NCI-H128 (cell line): ENCODE results near the gene DDX41.
"Not testable (repeated sequence)": the region's sequence is repeated elsewhere in the genome, so short reads cannot be mapped to it uniquely, and the experiment has no call there.

Experiments used
- DNase-seq: peaks from one replicate; lab custom pipeline; 2025; ENCODE audit not compliant: unreplicated experiment; lab: John Stamatoyannopoulos, UW

The DDX41 gene

DNA sequence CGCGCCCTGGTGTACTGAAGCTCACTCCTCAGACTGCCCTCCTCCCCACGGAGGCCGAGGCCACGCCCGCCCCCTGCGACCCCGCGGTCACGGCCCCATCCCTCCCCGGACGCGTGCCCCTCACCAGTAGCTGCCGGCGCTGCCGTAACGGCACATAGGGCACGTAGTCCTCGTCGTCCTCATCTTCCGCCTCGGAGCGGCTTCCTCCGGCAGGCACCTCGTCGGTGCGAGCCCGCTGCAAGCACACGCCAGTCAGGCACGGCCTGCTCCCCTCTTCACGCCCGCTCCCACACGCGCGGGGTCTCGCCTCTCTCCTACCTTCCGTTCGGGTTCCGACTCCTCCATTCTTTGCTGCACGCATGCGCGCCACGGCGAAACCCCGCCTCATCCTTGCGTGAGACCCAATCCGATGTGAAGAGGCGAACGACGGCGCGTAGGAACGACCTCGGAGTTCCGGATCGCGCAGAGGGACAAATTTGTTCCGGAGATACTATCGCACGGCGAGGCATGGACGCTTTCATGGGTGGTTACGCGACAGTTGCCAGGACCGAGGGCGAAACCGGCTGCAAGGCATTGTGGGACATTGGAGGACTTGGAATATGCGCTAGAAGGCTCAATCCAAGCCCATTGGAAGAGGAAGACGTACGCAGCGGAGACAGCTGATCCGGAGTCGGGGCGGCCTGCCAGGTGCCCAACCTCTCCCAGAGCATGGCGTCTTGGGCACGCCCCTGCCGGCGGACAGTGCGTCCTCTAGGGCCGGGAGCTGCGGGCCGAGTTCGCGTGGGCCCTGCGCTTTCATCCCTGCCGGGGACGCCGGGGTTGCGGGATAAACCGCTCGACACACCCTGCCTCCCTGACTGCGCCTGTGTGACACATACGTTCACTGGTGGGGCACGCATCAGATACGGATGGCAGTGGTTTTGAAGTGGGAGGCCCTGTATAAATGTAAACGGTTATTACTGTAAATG lies at the start of gene DDX41:
TSS of gene DDX41 (minus strand) at position 361 of the 968 bp plus-strand sequence. CDS start at position 345, 16 bp downstream.
- DNase-seq: peak; percentile 90

DNA sequence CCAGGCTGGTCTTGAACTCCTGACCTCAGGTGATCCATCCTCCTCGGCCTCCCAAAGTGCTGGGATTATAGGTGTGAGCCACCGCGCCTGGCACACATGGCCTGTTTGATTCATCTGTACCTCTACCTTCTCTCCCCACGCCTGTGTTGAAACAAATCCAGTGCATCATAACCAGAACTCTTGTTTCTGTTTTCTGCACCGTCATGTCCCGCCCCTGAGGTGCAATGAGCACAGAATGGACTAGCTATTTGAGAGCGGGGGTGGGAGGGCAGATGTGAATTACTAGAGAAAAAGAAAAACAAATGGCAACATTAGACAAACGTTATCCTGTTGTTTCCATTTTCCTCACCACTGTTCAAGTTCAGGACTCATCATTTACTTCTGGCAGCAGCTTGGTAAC lies 48.3 kb upstream of the DDX41 start:
- no peak for DNase-seq

DNA sequence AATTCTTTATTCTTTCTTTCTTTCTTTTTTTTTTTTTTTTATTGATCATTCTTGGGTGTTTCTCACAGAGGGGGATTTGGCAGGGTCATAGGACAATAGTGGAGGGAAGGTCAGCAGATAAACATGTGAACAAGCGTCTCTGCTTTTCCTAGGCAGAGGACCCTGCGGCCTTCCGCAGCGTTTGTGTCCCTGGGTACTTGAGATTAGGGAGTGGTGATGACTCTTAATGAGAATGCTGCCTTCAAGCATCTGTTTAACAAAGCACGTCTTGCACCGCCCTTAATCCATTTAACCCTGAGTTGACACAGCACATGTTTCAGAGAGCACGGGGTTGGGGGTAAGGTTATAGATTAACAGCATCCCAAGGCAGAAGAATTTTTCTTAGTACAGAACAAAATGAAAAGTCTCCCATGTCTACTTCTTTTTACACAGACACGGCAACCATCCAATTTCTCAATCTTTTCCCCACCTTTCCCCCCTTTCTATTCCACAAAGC lies 42.7 kb upstream of the DDX41 start:
- DNase-seq: not testable (repeated sequence)

DNA sequence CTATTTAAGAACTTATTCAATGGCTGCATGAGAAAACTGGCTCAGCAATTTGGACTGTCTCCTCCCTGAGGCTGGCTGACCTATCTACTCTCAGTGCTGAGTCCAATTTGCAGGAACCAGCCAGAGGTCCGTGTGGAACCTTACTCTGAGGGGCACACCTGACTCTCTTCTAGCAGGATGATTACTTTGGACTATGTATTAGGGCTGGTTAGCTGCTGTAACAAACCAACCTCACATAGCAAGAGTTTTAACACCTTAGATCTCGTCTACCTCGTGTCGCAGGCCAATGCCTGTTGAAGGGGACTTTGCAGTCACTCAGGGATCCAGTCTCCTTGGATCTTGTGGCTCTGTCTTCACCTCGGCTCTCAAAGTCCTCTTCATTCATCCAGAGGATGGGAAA lies 41.0 kb upstream of the DDX41 start:
- DNase-seq: no peak

DNA sequence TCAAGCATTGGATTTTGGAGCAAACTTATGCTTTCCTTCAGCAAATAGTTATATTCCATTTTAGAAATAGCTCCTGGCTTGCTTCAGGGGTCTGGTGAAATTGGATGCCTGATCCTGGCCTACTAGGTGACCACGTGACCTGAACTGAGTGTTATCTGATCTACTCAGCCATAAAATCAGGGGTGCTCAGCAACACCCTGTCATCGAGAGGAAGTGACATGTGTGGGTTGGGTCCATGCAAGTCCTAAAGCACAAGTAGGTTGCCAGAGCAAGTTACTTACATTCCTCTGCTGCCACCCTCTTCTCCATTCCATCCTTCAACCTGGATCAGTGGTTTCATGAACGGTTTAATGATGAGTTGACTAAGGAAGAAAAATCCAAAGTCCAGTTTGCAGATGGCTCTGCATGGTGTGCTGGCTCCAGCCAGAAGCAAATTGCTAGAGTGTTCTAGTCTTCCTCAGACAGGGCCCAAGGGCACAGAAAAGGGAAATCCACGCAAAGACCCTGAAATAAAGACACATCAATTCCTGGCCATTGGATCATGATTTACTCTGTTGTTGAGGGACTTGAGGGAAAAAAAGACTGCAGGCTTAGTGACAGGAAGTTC lies 40.4 kb upstream of the DDX41 start:
- DNase-seq: no peak

DNA sequence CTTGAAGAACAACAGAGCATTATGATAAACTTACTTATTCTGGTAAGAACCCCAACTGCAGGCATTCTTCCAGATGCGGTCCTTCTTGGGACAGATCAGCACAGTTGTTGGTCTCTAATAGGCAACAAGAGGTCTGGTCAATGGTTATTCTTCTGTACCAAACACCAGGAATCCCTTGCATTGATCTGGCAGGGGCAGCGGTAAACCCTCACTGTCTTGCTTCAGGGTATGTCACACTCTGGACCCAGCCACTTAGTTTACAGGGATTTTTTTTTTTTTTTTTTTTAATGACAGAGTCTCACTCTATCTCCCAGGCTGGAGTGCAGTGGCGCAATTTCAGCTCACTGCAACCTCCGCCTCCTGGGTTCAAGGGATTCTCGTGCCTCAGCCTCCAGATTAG lies 38.9 kb upstream of the DDX41 start:
- DNase-seq: no peak

DNA sequence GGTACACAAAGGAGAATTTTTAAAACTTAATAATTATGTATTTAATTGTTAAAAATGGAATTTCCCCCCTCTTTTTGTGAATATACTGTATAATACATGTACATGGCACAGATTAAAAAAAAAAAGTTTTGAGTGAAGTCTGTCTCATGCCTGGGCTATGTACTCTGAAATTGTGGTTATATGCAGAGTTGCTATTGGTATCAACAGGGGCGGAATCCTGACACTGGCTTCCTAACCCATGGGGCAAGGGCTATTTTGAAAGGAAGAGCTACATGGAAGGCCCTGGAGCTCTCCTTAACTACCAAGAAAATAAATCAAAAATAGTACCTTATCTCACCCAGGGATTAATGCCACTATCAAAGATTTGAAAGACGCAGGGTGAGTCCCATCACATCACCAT lies 38.5 kb upstream of the DDX41 start:
- no peak for DNase-seq

DNA sequence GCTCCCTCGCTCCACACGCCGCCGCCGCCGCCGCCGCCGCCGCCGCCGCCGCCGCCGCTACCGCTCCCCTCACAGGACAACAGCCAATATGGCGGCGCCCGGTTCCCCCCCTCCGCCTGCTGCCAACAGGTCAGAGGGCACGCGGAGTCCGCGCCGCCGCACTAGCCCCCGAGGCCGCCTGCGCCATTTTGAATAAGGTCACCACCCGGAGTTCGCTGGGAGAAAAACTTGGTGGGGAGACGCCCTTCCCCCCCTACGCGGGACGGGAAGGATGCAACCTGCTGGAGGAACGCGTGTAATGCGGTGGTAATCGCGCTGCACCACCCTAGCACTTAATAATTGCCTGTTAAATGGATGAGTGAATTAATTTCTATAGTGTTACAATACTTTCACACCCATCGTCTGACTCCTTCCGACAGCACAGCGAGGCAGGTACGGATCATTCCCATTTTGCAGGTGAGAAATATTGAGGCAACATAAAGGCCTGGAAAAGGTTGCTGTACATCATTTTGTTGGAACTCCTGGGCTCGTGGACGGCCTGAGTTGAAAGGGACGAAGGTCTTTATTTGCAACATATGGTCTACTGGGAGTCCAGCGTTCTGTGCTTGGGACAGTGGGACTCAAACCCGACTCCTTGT lies 37.8 kb upstream of the DDX41 start, which contains the start of gene FAM193B:
TSS of gene FAM193B (minus strand) at position 90 of the 638 bp plus-strand sequence. CDS start 105 bp downstream, outside the sequence.
- DNase-seq: peak; percentile 67

DNA sequence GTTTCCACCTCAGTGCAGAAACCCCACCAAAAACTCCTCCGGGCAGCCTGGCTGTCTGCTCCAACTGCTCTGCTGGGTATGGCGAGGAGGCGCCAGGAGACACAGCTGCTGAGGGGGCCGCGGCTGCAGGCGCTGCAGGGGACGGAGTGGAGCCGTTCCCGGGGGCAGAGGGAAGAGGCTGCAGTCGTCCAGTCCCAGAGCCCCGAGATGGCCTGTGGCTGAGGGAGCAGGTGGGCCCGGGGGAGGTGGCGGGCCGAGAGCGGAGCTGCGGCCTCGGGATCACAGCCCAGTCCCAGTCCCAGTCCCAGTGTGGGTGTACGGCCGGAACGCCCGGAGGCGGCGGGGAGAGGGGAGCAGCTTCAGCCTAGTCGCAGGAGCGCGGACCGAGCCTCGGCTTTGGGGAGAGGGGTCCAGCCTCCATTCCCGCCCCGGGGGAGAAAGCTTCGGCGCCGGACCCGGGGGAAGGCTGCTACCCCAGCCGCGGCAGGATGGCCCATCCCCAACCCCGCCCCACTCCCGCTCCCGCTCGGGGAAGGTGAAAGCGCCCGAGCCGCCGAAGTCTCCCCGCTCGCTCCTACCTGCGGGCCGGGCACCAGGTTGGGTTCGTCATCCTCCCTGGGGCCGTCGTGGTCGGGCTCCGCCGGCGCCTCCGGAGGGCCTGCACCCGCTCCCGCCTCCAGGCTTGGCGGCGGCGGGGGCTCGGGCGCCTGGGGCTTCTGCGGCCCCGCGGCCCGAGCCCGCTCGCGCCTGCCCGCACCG lies 37.1 kb upstream of the DDX41 start:
- DNase-seq: no peak

DNA sequence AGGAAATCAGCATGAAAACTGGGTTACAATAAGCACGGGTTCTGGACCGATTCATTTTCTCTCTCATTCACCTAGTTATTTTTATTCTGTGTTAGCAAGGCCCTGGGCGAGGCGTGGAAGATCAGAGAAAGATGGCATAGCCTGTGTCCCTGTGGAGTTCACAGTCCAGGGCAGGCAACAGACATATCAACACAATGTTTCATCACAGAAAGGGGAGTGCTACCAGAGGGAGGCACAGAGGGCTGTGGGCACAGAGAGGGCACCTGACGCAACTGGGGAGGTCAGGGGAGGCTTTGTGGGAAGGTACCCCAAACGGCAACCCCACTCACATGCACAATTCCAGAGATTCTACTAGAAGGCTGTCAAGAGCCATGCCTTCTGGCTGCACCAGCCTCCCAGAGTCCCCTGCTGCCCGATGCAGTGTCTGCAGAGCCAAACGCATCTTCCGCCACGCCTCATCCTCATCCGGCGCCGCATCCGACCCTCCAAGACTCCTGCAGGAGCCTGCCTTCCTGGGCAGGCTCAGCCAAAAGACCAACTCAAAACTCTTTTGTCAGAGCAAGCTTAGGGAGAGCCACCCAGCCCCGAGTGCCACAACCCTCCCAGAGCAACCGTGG lies 36.2 kb upstream of the DDX41 start:
- no peak for DNase-seq

DNA sequence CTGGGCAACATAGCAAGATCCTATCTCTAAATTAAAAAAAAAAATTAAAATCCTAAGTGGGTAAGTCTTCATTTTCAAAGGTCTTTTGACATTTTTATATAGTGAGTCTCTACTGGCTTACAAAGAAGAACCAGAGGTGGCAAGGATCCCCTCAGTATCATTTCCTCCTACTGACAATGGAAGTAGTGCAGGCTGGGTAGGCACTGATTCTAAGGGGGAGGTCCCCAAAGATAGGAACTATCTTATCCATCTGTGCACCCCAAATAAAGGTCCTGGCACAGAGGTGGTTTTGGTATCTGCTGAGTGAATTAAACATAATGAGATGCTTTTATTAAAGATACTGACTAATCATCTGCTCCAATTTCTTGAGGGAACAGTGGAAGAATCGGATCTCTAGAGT lies 33.4 kb upstream of the DDX41 start:
- no peak for DNase-seq

DNA sequence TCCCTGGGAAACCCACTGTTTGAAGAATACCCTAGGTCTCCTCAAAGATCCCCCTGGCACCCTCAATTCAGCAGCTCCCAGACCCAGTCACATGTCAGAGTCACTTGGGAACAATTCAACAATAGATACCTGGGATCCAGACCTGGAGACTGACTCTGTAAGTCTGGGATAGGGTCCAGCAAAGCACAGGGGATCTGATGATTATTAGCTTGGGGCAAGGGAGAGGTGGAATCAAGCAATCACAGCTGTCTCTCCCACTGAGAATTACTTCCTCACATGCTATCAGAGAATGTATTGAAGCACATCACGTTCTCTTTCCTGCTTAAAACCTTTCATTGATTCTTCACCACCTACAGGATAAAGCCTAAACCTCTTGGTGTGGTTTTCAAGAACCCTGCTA lies 31.7 kb upstream of the DDX41 start:
- no peak for DNase-seq

DNA sequence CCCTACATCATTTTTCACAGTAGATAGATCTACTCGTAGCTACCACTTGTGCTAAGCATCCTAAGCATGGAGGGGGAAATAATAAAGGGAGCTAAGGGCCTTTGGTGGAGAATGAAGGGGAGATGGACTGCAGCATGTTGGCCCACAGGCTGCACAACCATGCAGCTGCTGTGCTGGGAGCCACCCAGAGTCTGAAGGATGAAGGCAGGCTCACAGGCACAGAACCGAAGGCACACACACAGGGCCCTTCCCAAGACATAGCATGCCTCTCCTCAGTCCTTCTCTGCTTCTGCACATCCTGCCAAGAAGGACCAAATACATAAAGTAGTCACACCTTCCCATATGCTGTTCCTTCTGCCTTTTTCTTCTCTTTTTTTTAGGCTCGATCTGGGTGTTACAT lies 31.0 kb upstream of the DDX41 start:
- DNase-seq: no peak

DNA sequence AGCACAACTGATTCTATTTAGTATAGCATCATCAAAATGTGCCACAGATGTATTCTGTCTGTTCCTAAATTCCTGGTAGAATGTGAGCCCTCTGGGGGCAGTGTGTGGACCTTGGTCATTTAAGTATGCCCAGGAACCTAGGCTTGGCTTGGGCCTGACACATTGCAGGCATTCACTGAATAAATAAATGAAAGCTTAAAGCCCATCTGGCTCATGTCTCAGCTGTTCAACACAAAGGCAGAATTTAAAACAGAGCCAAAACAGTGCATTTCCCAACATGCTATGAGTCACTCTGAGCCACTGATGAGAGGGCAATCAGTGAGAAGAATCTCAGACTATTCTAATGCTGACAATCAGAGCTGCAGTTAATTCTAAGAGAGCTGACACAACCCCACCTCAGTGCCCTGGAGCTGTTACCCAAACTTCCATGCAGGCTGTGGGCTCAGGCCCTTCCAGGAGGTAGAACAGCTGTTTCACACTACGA lies 29.5 kb upstream of the DDX41 start:
- DNase-seq: no peak

DNA sequence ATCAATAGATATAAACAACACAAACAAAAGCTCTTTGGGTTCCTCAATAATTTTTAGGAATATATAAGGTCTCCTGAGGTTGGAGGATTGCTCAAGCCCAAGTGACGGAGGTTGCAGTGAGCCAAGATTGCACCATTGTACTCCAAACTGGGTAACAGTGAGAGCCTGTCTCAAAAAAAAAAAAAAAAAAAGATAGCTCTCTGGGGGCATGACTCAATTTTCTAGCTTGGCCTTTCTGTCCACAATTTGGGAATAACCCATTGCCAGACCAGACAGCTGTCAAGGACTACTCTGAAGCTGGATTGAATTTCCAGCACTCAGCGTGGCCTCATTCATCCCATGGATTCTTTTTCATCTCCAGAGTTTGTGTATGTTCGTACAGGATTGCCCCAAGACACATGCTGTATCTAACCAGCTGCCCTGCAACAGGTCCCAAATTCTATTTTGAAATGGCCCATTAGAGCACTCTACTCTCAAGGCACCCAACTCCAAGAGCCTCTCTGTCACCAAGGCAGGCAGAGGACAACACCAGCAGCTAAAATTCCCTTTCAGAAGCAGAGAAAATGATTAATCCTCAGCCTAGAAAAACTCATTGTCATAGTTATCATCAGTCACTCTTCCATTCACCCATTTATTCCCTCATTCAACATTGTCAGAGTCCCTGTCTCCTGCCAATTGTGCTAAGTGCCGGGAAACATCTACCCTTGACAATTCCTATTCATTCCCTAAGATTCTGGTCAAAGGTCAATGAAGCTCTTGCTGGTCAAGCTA lies 28.9 kb upstream of the DDX41 start:
- no peak for DNase-seq

DNA sequence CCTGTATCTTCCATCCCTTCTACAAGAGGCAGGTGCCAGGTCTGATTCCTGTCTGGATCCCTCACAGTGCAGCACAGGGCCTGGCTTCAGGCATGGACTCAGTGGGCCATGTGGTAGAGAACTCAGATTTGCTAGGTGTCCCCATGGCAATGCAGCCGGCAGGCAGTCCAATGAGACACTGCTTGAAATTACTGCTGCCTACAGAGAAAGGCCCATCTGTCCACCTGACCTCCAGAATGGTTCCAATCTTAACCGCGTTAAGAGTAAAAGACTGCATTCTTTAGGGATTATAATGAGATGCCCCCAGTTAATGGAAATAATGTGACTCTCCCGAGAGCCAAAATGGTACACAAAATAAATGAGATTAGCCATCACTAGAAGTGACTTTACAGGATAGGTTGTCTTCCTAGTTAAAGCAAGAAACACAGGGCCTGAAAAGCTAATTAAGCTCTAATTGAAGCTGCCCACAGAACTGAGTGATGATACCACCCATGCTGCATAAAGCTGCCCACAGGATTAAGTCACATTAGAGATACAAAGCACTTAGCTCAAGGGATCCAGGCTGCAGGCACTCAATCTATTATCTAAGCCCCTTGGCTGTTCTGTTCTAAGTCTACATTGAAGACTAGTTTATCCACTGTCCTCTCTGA lies 26.2 kb upstream of the DDX41 start:
- no peak for DNase-seq

DNA sequence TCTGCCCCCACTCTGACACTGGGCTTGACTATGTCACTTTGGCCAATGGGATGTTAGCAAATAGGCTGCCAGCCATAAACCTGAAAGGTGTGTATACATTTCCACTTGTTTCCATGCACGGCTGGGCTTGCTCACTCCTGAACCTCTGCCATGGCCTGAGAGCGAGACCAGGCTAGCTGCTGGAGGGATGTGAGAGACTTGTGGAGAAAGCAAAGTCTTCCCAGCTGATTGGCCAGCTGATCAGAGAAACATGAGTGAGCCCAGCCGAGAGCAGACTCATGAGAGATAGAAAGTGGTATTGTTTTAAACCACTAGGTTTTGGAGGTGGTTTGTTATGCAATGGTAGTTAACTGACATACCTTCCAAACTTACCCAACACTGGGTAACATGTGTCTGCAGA lies 23.7 kb upstream of the DDX41 start:
- no peak for DNase-seq

DNA sequence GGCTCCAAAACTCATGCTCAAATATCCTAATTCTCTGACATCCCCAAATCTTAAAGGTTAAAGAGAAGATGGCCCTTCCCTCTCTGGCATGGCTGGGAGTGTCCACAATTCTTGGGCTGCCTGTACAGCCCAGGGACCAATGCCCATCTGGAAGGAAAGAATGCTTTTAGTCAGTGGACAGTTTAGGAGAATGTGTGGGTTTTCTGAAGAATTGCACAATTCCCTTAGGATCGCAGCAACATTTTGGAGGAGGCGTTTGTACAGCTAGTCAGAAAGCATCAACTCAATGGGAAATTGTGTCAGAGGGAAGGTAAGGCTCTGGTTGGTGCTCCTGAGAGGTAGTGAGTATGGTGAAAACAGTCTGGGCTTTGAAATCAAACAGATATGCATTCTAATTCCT lies 22.6 kb upstream of the DDX41 start:
- no peak for DNase-seq

DNA sequence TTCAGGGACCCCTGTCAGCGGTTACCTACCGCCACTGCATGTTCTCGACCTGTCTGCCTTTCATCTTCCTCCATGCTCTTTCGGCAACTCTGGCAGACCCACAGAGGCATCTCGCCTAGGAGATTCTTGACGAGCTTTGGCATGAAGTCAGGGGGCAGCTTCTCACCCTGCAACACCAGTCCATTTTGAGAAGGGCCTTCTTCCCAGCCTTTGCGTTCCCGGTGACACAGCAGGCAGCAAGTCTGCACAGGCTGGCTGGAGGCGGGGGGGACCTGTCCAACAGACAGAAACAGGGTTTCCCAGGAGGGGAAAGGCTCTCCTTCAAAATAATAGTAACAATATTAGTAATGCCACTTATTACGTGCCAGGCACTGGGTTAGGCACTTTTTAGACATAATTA lies 22.1 kb upstream of the DDX41 start:
- DNase-seq: no peak
